Neural progenitor cell (in vitro differentiated cells): ENCODE data around the gene JADE3.

Experiments used
- CTCF ChIP-seq: fragments of 200-600 bp; sonication (generic); IDR thresholded peaks from 2 replicates; pipeline ENCODE4 v1.5.1; 2017; ENCODE audit warnings: antibody characterized with exemption, mild to moderate bottlenecking
- EZH2 ChIP-seq: fragments of 200-600 bp; sonication (generic); IDR thresholded peaks from 2 replicates; pipeline ENCODE4 v1.6.1; 2017; ENCODE audit warnings: antibody characterized with exemption, mild to moderate bottlenecking, moderate library complexity

- TF ChIP-seq CTCF (no peak), EZH2 (no peak)
These were observed 10.4 kb downstream of the JADE3 start for GRCh38 chrX:46922611-46923010.
